ENCODE results near the gene TBC1D10A.

Gene TBC1D10A

GRCh38 chr22:30336752-30337460 lies 10.2 kb upstream of the TBC1D10A start:
- Mint-ChIP-seq H3K9me3 (no peaks in the 10 kb centered on the region), H3K4me1 (no peaks in the 10 kb centered on the region), H3K27me3 (no peaks in the 10 kb centered on the region), H3K4me3 (no peak overlapping the region), H3K36me3 (peaks cover 31% of the 10 kb centered on the region), H3K27ac (no peak overlapping the region)
- DNase-seq (ENCODE audit: low spot score in 2 of 2) (no peak), ATAC-seq (ENCODE audit: low read depth) (no peak)

- Mint-ChIP-seq H3K27me3 (no peaks in the 10 kb centered on the region), H3K4me3 (no peak overlapping the region), H3K9me3 (no peaks in the 10 kb centered on the region), H3K4me1 (no peaks in the 10 kb centered on the region), H3K27ac (no peak overlapping the region), H3K36me3 (peaks cover 31% of the 10 kb centered on the region)
- DNase-seq (ENCODE audit: low spot score in 2 of 2) (no peak), ATAC-seq (ENCODE audit: low read depth) (no peak)
These were observed 8.5 kb upstream of the TBC1D10A start for GRCh38 chr22:30335236-30335635.

DNA sequence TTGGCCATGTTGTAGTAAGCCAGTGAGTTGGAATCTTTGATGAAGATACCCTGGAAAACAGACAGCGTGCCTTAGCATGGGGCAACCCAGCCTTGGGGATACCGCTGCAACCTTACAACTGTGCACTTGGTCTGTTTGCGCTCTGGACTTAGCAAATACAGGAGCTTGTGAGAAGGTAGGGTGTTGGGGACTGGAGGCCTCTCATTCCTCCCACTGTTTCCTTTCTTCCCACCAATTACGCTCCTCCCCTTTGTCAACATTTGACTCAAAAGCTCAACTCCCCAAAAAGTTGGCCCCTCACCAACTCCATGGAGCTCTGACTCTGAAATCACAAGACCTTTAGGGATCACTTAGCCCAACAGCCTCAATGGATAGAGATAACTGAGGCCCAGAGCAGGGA lies 7.9 kb upstream of the TBC1D10A start:
- Mint-ChIP-seq H3K4me3 (no peak overlapping the region), H3K36me3 (peaks cover 31% of the 10 kb centered on the region), H3K4me1 (no peaks in the 10 kb centered on the region), H3K27ac (no peak overlapping the region), H3K9me3 (no peaks in the 10 kb centered on the region), H3K27me3 (no peaks in the 10 kb centered on the region)
- DNase-seq (ENCODE audit: low spot score in 2 of 2) = no peak
- no peak for ATAC-seq (ENCODE audit: low read depth)

DNA sequence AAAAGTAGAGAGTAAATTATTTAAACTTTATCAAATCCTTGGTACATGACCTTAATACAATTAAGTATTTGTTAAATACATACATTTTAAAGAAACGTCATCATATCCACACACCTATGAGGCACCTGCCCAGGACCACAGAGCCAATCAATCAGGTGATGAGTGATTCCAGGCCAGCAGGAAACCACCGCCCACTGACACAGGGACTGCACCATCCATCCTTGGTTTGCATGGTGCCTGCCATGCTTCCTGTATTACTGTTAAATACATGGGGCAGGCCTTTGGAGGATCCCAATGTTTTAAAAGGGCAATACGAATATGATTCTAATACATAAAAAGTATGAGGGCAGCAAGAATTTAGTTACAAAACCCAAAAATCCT lies 7.0 kb upstream of the TBC1D10A start:
- peaks cover 24% of the 10 kb centered on the region for H3K36me3 Mint-ChIP-seq
- no peak for DNase-seq (ENCODE audit: low spot score in 2 of 2)
- H3K27ac Mint-ChIP-seq = no peak overlapping the region
- ATAC-seq (ENCODE audit: low read depth) = no peak
- H3K9me3 Mint-ChIP-seq = no peaks in the 10 kb centered on the region
- H3K4me3 Mint-ChIP-seq = no peak overlapping the region
- no peaks in the 10 kb centered on the region for H3K27me3 Mint-ChIP-seq
- H3K4me1 Mint-ChIP-seq = no peaks in the 10 kb centered on the region

DNA sequence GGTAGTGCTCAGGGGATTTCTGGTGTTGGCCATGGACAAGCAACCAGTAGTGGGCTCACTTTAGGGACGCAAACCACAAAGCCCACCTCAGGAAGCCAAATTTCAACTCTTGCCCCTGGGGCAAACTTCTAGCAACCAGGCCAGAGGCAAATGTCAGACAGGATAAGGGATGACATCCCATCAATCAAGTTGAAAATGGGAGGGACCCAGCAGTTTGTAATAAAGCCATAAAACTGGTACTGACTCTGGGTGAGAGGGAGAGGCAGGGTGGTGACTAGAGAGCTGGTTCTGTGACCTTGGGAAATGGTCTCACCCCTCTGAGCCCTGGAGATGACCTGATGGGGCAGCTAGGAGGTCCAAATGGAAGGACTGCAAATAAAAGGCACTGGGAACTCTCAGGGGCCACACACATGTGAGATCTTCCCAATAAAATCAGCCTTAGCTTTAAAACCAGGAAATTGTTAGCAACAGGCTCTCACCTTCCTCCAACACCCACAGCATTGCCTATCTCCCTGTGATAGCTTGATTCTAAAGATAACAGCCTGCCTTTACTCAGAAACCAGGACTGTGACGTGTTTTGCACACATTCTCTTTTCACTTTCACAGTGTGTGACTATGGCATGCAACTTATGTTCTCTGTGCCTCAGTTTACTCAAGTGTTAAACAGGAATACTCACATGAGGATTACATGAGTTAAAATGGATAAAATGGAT lies 6.4 kb upstream of the TBC1D10A start:
- H3K4me3 Mint-ChIP-seq = no peak overlapping the region
- H3K27ac Mint-ChIP-seq = no peak overlapping the region

GRCh38 chr22:30332551-30332950 lies 5.8 kb upstream of the TBC1D10A start:
- peaks cover 5% of the 10 kb centered on the region for H3K4me1 Mint-ChIP-seq
- ATAC-seq (ENCODE audit: low read depth) (no peak), DNase-seq (ENCODE audit: low spot score in 2 of 2) (no peak)
- no peak overlapping the region for H3K4me3 Mint-ChIP-seq
- no peak overlapping the region for H3K27ac Mint-ChIP-seq
- no peaks in the 10 kb centered on the region for H3K9me3 Mint-ChIP-seq
- H3K36me3 Mint-ChIP-seq = peaks cover 18% of the 10 kb centered on the region
- no peaks in the 10 kb centered on the region for H3K27me3 Mint-ChIP-seq

More for the DNA sequence above, 6.4 kb upstream of the TBC1D10A start:
- Mint-ChIP-seq H3K4me1 (no peaks in the 10 kb centered on the region), H3K27me3 (no peaks in the 10 kb centered on the region), H3K36me3 (peaks cover 21% of the 10 kb centered on the region), H3K9me3 (no peaks in the 10 kb centered on the region)
- ATAC-seq (ENCODE audit: low read depth) = no peak
- no peak for DNase-seq (ENCODE audit: low spot score in 2 of 2)

DNA sequence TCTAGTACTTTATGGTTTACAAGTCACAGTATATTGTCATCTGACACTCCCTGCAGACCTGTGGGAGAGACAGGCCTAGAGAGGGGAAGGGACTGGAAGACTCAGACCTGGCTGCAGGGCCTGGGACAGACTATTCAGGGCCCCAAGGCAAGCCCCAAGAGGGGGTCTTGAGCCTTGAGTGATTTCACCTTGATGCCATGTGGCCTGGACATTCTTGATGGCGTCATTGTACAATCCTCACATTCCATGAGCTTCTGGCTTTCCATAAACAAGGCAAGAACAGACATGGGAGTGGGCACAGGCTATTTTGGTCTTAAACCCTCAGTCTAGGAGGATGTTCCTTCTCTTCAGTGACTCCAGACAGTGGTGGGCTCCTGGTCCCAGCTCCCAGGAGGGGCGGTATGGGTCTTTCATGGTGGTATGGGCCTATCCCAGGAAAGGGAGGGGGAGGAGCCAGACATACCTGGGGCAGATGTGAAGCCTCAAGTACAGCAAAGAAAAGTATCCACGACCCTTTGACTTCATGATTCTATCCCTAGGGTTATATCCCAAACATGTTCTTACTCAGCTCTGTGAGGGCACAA lies 1.8 kb upstream of the TBC1D10A start:
- Mint-ChIP-seq H3K9me3 (no peaks in the 10 kb centered on the region), H3K27ac (no peak overlapping the region), H3K36me3 (peaks cover 4% of the 10 kb centered on the region), H3K27me3 (no peaks in the 10 kb centered on the region), H3K4me1 (peaks cover 30% of the 10 kb centered on the region), H3K4me3 (no peak overlapping the region)
- ATAC-seq (ENCODE audit: low read depth) = no peak
- DNase-seq (ENCODE audit: low spot score in 2 of 2) = no peak

DNA sequence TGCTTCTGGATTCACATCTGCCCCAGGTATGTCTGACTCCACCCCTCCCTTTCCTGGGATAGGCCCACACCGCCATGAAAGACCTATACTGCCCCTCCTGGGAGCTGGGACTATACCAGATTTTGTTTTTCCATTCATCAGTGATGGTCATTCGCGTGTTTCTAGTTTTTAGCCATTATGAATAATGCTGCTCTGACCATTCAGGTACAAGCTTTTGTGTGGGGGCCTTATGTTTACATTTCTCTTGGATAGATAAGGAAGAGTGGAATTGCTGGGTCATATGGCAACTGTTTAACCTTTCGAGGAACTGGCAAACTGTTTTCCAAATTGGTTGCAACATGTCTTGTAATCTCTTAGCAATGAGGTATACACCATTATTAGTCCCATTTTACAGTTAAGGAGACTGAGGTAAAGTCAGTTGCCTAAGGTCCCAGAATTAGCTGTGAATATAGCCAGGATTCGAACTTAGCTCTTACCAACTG lies 1.2 kb upstream of the TBC1D10A start:
- ATAC-seq (ENCODE audit: low read depth) (no peak), DNase-seq (ENCODE audit: low spot score in 2 of 2) (no peak)
- peak overlapping the region; percentile 90 for H3K27ac Mint-ChIP-seq
- no peaks in the 10 kb centered on the region for H3K27me3 Mint-ChIP-seq
- H3K4me1 Mint-ChIP-seq = peaks cover 34% of the 10 kb centered on the region
- no peaks in the 10 kb centered on the region for H3K9me3 Mint-ChIP-seq
- H3K36me3 Mint-ChIP-seq = peaks cover 7% of the 10 kb centered on the region
- H3K4me3 Mint-ChIP-seq = peak overlapping the region; percentile 55

DNA sequence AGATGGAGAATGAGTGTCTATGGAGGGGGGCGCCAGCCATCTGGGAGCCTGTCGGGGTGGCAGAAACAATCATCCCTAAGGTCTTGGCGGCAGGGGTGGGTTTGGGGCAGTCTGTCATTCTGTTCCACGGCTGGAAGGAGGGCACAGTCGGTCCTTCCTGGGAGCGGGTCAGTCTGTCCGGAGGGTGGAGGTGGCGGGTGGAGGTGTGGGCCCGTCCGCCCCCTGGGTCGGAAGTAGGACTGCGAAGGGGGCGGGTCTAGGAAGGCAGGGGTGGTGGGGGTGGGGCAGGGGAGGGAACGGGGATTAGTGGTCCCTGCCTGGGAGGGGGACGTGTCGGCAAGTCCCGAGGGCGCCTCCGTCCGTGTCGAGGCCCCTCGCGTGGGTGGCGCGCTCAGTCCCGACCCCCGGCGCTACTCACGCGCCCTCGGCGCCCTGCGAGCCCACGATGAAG lies 461 bp downstream of the TBC1D10A start:
- Mint-ChIP-seq H3K27ac (peak overlapping the region; percentile 58), H3K4me3 (peak overlapping the region; percentile 90), H3K27me3 (no peaks in the 10 kb centered on the region), H3K36me3 (peaks cover 7% of the 10 kb centered on the region), H3K4me1 (peaks cover 34% of the 10 kb centered on the region), H3K9me3 (no peaks in the 10 kb centered on the region)
- ATAC-seq (ENCODE audit: low read depth) = peak; percentile 18
- no peak for DNase-seq (ENCODE audit: low spot score in 2 of 2)

DNA sequence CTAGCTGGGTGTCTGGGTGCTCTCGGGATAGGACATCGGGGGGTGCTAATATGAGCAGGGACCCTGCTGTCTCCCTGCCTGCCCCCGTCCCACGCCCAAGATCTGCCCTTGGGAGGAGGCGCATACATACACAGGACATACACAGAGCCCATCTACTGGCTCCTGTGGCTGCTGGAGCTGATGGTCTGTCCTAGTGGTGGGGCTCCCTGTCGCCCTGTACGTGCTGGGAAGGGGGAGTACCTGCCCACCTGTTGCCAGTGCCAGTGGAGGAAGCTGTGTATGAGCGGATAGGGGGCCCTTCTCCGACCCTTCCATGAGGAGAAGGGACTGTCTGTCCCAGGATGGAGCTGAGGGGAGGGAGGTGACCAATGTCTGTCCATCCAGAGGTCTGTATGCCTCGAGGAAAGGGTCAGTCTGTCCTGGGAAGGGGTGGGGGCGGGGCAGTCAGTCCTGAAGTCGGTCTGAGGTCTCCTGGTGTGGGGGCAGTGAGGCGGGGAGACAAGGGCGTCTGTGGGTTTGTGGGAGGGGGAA lies 952 bp downstream of the TBC1D10A start:
- no peak for ATAC-seq (ENCODE audit: low read depth)
- peaks cover 7% of the 10 kb centered on the region for H3K36me3 Mint-ChIP-seq

DNA sequence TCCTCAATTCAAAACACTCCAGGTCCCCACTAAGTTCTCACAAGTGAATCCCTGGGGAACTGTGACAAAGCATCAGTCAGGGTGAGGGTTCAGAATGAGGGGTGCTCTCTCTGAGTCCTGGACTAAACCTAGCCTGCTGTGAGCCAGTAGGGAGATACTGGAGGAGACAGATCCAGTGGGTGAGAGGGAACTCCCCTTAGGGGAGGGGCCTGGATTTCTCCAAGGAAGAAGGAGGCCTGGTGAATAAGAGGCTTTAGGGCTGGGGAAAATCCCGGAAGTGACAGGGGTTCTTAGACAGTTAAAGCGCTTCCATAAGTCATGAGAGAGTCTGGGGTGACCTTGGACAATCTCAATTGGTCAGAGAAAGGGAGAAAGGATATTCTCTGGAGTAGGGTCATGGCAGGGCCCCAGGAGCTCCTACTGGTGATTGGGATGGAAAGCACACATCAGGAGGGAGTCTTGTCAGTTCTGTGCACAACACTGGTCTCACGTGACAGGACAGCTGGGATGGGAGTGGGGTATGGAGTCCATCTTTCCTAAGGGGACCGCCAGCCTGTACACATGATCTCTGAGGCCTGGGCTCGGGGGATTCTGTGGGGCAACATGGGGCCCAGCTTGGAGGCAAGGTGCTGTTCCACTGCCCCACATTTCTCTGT lies 1.5 kb downstream of the TBC1D10A start:
- no peak for DNase-seq (ENCODE audit: low spot score in 2 of 2)
- H3K4me1 Mint-ChIP-seq = peaks cover 34% of the 10 kb centered on the region
- no peaks in the 10 kb centered on the region for H3K9me3 Mint-ChIP-seq
- no peaks in the 10 kb centered on the region for H3K27me3 Mint-ChIP-seq
- H3K36me3 Mint-ChIP-seq = peaks cover 3% of the 10 kb centered on the region
- peak overlapping the region; percentile 90 for H3K4me3 Mint-ChIP-seq
- peak overlapping the region; percentile 58 for H3K27ac Mint-ChIP-seq
- no peak for ATAC-seq (ENCODE audit: low read depth)

More for the DNA sequence above, 952 bp downstream of the TBC1D10A start:
- Mint-ChIP-seq H3K4me1 (peaks cover 34% of the 10 kb centered on the region), H3K27me3 (no peaks in the 10 kb centered on the region), H3K9me3 (no peaks in the 10 kb centered on the region), H3K4me3 (peak overlapping the region; percentile 90), H3K27ac (peak overlapping the region; percentile 58)
- no peak for DNase-seq (ENCODE audit: low spot score in 2 of 2)

GRCh38 chr22:30324014-30324730 lies 2.6 kb downstream of the TBC1D10A start:
- DNase-seq (ENCODE audit: low spot score in 2 of 2) = no peak
- Mint-ChIP-seq H3K27ac (no peak overlapping the region), H3K9me3 (no peaks in the 10 kb centered on the region), H3K4me3 (peak overlapping the region; percentile 19), H3K4me1 (peaks cover 43% of the 10 kb centered on the region), H3K27me3 (no peaks in the 10 kb centered on the region), H3K36me3 (peaks cover 3% of the 10 kb centered on the region)
- no peak for ATAC-seq (ENCODE audit: low read depth)

- peaks cover 11% of the 10 kb centered on the region for H3K36me3 Mint-ChIP-seq
These were observed 3.5 kb downstream of the TBC1D10A start for GRCh38 chr22:30323246-30323645.

More at GRCh38 chr22:30323246-30323645, 3.5 kb downstream of the TBC1D10A start:
- no peak for ATAC-seq (ENCODE audit: low read depth)
- DNase-seq (ENCODE audit: low spot score in 2 of 2) = no peak
- no peak overlapping the region for H3K4me3 Mint-ChIP-seq
- H3K9me3 Mint-ChIP-seq = no peaks in the 10 kb centered on the region
- H3K27me3 Mint-ChIP-seq = no peaks in the 10 kb centered on the region
- H3K27ac Mint-ChIP-seq = no peak overlapping the region
- H3K4me1 Mint-ChIP-seq = peaks cover 52% of the 10 kb centered on the region

All from memory B cell (primary cell).